Thoracic aorta (tissue), 2 donors: ENCODE data around the gene KNSTRN. TPM values are rescaled to one million over a fixed set of nuclear protein-coding genes. Genes with fewer than 3 reads are reported as not detected.

Source experiments
- ATAC-seq: fragments of 150-250 bp; one replicate; pipeline ENCODE4 v1.8.0; 2017; ENCODE audit warnings: low read depth; ENCODE audit not compliant: insufficient number of reproducible peaks, low FRiP score
- DNase-seq: peaks from one replicate; pipeline ENCODE4 v3.0.0-alpha.2; 2020; ENCODE audit warnings: low spot score
- H3K27ac ChIP-seq, 2 donors: fragments of 200-600 bp; sonication (generic); 1 replicate in 1 of 2; 2 replicates in 1 of 2; pipeline ENCODE4 v1.5.1; 2016; ENCODE audit warnings: mild to moderate bottlenecking in 2 of 2, moderate library complexity in 2 of 2
- H3K27me3 ChIP-seq: fragments of 200-600 bp; sonication (generic); replicated peaks from 2 replicates; pipeline ENCODE4 v1.6.0; 2016; ENCODE audit warnings: mild to moderate bottlenecking; ENCODE audit not compliant: insufficient read depth
- H3K36me3 ChIP-seq: fragments of 200-600 bp; sonication (generic); one replicate; pipeline ENCODE4 v1.5.1; 2016
- H3K4me1 ChIP-seq, 2 donors: fragments of 200-600 bp; sonication (generic); 1 replicate in 1 of 2; 2 replicates in 1 of 2; pipeline versions ENCODE4 v1.5.1 to v1.6.0; 2016; ENCODE audit warnings: low read depth in 2 of 2, mild to moderate bottlenecking in 1 of 2; ENCODE audit not compliant: control insufficient read depth in 1 of 2
- H3K4me3 ChIP-seq: fragments of 200-600 bp; sonication (generic); 2 replicates; pipeline ENCODE4 v1.5.1; 2016; ENCODE audit warnings: mild to moderate bottlenecking
- H3K9me3 ChIP-seq: fragments of 200-600 bp; sonication (generic); 2 replicates; pipeline ENCODE4 v1.5.1; 2016
- CTCF ChIP-seq: fragments of 200-600 bp; sonication (generic); IDR thresholded peaks from one replicate; pipeline ENCODE4 v1.5.1; 2019; ENCODE audit warnings: antibody characterized with exemption
- total RNA-seq, 2 donors: library from RNA; depleted of rRNA; stranded (reverse); fragments of >200 nt; gene quantifications; one replicate each; pipeline versions ENCODE4 v1.1.0 to v1.2.3, GENCODE V29; 2016

The KNSTRN gene
- total RNA-seq, 2 donors from 2014 or later, result 4.5 to 5.8 TPM

DNA sequence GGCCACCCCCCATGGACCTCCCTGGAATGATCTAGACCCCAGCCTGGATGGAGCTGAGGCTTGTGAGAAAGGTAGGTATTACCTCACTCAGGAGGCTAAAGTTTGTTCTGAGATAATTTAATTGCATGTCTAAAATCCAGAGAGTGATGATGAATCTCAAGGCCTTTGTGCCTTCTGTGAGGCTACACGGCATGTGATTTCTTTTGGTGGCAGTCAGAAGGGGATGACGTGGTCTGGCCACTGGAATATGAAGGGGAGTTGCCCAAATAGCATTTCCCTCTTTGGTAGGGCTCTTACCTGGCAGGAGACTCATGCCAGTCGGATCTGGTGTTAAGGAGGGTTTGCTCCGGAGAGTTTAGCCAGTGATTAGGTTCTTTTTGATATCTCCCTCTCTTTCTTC, 60.7 kb downstream of the KNSTRN start:
- ATAC-seq (no peak), DNase-seq (no peak)
- H3K9me3 ChIP-seq, result no peaks in the 10 kb centered on the region
- no peak for TF ChIP-seq CTCF
- no peaks in the 10 kb centered on the region for H3K27me3 ChIP-seq
- H3K4me3 ChIP-seq, result no peak overlapping the region
- peaks cover 15 to 48% of the 10 kb centered on the region in 2 donors for H3K4me1 ChIP-seq
- no peaks in the 10 kb centered on the region for H3K36me3 ChIP-seq
- H3K27ac ChIP-seq, result no peak overlapping the region

GRCh38 chr15:40443846-40444245, 61.3 kb downstream of the KNSTRN start:
- Histone ChIP-seq H3K4me1 (peaks cover 15 to 48% of the 10 kb centered on the region in 2 donors), H3K27ac (no peak overlapping the region)
- no peak for ATAC-seq

More at GRCh38 chr15:40443846-40444245, 61.3 kb downstream of the KNSTRN start:
- H3K27me3 ChIP-seq, result no peaks in the 10 kb centered on the region
- DNase-seq, result no peak
- TF ChIP-seq CTCF, result no peak
- H3K4me3 ChIP-seq, result no peak overlapping the region
- H3K9me3 ChIP-seq, result no peaks in the 10 kb centered on the region
- H3K36me3 ChIP-seq, result no peaks in the 10 kb centered on the region

Other genes with a start within 250 kb of the KNSTRN start
- gene BUB1B, start 221.7 kb upstream of the KNSTRN start, total RNA-seq, result 1 to 10 TPM in 1 of 2 donors, under 1 TPM in 1; 0.41 to 3.5 TPM
- gene PAK6, start 143.7 kb upstream of the KNSTRN start, total RNA-seq, result under 1 TPM; 0.68 to 0.78 TPM
- gene ANKRD63, start 99.7 kb upstream of the KNSTRN start, total RNA-seq, result not detected
- 10 to 100 TPM; 17.7 to 32.4 TPM for gene PLCB2, start 74.8 kb upstream of the KNSTRN start, total RNA-seq
- gene INAFM2, start 59.0 kb upstream of the KNSTRN start, total RNA-seq, result 10 to 100 TPM; 63.8 to 79.2 TPM
- 10 to 100 TPM; 30.1 to 57.1 TPM for gene CCDC9B, start 41.8 kb upstream of the KNSTRN start, total RNA-seq
- not detected for gene PHGR1, start 31.7 kb upstream of the KNSTRN start, total RNA-seq
- gene DISP2, start 24.5 kb upstream of the KNSTRN start, total RNA-seq, result under 1 TPM; 0.21 to 0.54 TPM
- gene IVD, start 23.1 kb downstream of the KNSTRN start, total RNA-seq, result 10 to 100 TPM; 43.6 to 61.8 TPM
- gene BAHD1, start 58.2 kb downstream of the KNSTRN start, total RNA-seq, result 10 to 100 TPM; 10.7 to 14.0 TPM
- gene CHST14, start 88.3 kb downstream of the KNSTRN start, total RNA-seq, result 10 to 100 TPM; 16.4 to 21.0 TPM
- 10 to 100 TPM; 15.8 to 53.1 TPM for gene CCDC32, start 182.3 kb downstream of the KNSTRN start, total RNA-seq
- 1 to 10 TPM; 9.6 to 9.8 TPM for gene RPUSD2, start 186.6 kb downstream of the KNSTRN start, total RNA-seq
- gene KNL1, start 211.5 kb downstream of the KNSTRN start, total RNA-seq, result 10 to 100 TPM in 1 of 2 donors, under 1 TPM in 1; 0.27 to 11.4 TPM